ENCODE measurements around the gene VPS11.
"Not testable (repeated sequence)": the region's sequence is repeated elsewhere in the genome, so short reads cannot be mapped to it uniquely, and the experiment has no call there.

GRCh38 chr11:119033421-119033820 lies 34.2 kb upstream of the VPS11 start:
- TF ChIP-seq, protein P1, sequence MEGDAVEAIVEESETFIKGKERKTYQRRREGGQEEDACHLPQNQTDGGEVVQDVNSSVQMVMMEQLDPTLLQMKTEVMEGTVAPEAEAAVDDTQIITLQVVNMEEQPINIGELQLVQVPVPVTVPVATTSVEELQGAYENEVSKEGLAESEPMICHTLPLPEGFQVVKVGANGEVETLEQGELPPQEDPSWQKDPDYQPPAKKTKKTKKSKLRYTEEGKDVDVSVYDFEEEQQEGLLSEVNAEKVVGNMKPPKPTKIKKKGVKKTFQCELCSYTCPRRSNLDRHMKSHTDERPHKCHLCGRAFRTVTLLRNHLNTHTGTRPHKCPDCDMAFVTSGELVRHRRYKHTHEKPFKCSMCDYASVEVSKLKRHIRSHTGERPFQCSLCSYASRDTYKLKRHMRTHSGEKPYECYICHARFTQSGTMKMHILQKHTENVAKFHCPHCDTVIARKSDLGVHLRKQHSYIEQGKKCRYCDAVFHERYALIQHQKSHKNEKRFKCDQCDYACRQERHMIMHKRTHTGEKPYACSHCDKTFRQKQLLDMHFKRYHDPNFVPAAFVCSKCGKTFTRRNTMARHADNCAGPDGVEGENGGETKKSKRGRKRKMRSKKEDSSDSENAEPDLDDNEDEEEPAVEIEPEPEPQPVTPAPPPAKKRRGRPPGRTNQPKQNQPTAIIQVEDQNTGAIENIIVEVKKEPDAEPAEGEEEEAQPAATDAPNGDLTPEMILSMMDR (IDR thresholded peaks at IDR 0.05; ENCODE audit: poor library complexity, severe bottlenecking), result not testable (repeated sequence)
- not testable (repeated sequence) for TF ChIP-seq POLR2AphosphoS5 (IDR thresholded peaks at IDR 0.05); RAD21 (conservative IDR thresholded peaks at IDR 0.05); EZH2 (IDR thresholded peaks at IDR 0.05; ENCODE audit: borderline replicate concordance, insufficient read depth, low read length, poor library complexity, severe bottlenecking); SMC3 (conservative IDR thresholded peaks at IDR 0.05; ENCODE audit: poor library complexity); TAF1 (IDR thresholded peaks at IDR 0.05; ENCODE audit: low read depth)
- TF ChIP-seq, protein P2, sequence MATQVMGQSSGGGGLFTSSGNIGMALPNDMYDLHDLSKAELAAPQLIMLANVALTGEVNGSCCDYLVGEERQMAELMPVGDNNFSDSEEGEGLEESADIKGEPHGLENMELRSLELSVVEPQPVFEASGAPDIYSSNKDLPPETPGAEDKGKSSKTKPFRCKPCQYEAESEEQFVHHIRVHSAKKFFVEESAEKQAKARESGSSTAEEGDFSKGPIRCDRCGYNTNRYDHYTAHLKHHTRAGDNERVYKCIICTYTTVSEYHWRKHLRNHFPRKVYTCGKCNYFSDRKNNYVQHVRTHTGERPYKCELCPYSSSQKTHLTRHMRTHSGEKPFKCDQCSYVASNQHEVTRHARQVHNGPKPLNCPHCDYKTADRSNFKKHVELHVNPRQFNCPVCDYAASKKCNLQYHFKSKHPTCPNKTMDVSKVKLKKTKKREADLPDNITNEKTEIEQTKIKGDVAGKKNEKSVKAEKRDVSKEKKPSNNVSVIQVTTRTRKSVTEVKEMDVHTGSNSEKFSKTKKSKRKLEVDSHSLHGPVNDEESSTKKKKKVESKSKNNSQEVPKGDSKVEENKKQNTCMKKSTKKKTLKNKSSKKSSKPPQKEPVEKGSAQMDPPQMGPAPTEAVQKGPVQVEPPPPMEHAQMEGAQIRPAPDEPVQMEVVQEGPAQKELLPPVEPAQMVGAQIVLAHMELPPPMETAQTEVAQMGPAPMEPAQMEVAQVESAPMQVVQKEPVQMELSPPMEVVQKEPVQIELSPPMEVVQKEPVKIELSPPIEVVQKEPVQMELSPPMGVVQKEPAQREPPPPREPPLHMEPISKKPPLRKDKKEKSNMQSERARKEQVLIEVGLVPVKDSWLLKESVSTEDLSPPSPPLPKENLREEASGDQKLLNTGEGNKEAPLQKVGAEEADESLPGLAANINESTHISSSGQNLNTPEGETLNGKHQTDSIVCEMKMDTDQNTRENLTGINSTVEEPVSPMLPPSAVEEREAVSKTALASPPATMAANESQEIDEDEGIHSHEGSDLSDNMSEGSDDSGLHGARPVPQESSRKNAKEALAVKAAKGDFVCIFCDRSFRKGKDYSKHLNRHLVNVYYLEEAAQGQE (IDR thresholded peaks at IDR 0.05; ENCODE audit: borderline replicate concordance), result not testable (repeated sequence)

Measured in neural cell (in vitro differentiated cells).